ENCODE measurements around the gene TGFBR3.

TGFBR3 gene

GRCh38 chr1:91729621-91730358 lies 156.2 kb downstream of the TGFBR3 start:
- no peak for FAIRE-seq

GRCh38 chr1:91727763-91728162 lies 158.2 kb downstream of the TGFBR3 start:
- FAIRE-seq = no peak

GRCh38 chr1:91725989-91726721 lies 159.8 kb downstream of the TGFBR3 start:
- FAIRE-seq = no peak

GRCh38 chr1:91725618-91725988 lies 160.3 kb downstream of the TGFBR3 start:
- FAIRE-seq = no peak

GRCh38 chr1:91724644-91725043 lies 161.3 kb downstream of the TGFBR3 start:
- no peak for FAIRE-seq

GRCh38 chr1:91724231-91724630 lies 161.7 kb downstream of the TGFBR3 start:
- no peak for FAIRE-seq

- FAIRE-seq = no peak
Measured at GRCh38 chr1:91720044-91720443, 165.9 kb downstream of the TGFBR3 start.

GRCh38 chr1:91718877-91719276 lies 167.1 kb downstream of the TGFBR3 start:
- no peak for FAIRE-seq

GRCh38 chr1:91718368-91718767 lies 167.6 kb downstream of the TGFBR3 start:
- no peak for FAIRE-seq

- FAIRE-seq = no peak
Measured at GRCh38 chr1:91717839-91718238, 168.1 kb downstream of the TGFBR3 start.

- no peak for FAIRE-seq
Measured at GRCh38 chr1:91716339-91716738, 169.6 kb downstream of the TGFBR3 start.

- FAIRE-seq = no peak
Measured at GRCh38 chr1:91715416-91716000, 170.4 kb downstream of the TGFBR3 start.

GRCh38 chr1:91714867-91715381 lies 171.0 kb downstream of the TGFBR3 start:
- FAIRE-seq = no peak

- no peak for FAIRE-seq
Measured at GRCh38 chr1:91712981-91713841, 172.7 kb downstream of the TGFBR3 start.

GRCh38 chr1:91712393-91712792 lies 173.6 kb downstream of the TGFBR3 start:
- no peak for FAIRE-seq

- no peak for FAIRE-seq
Measured at GRCh38 chr1:91711504-91712247, 174.3 kb downstream of the TGFBR3 start.

GRCh38 chr1:91710261-91710660 lies 175.7 kb downstream of the TGFBR3 start:
- FAIRE-seq = no peak

GRCh38 chr1:91708691-91709090 lies 177.3 kb downstream of the TGFBR3 start:
- FAIRE-seq = no peak

- FAIRE-seq = no peak
Measured at GRCh38 chr1:91707890-91708218, 178.1 kb downstream of the TGFBR3 start.

GRCh38 chr1:91707114-91707889 lies 178.6 kb downstream of the TGFBR3 start:
- no peak for FAIRE-seq

Data from colon (tissue), 2 donors.